ENCODE data around the gene SLN. TPM values are rescaled to one million over a fixed set of nuclear protein-coding genes. Genes with fewer than 3 reads are reported as not detected.

SLN gene
- total RNA-seq, 1 donor from 2014 or later = not detected

DNA sequence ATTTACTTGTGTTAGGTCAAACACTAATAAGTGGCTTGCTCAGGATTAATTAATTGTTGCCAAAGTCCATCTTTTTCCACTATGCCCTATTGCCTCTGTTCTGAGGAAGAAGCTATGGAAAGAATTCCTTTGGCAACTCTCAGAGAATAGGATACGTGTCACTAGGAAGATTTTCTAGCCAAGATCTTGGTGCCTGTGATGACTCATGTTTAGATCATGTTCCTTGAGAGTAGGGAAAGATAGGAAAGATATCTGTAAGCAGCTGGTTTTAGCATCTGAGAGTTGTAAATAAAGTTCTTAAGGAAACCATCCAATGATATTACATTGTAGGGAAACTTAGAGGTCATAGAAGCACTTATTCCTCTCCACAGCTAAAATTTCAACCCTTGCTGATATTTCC is 15.7 kb downstream of the SLN start:
- Histone ChIP-seq H3K79me2 (ENCODE audit: low read depth) (no peaks in the 10 kb centered on the region), H3K27ac (no peak overlapping the region), H4K20me1 (ENCODE audit: low read depth) (no peaks in the 10 kb centered on the region), H2AFZ (replicated peaks) (no peak overlapping the region), H3K27me3 (no peaks in the 10 kb centered on the region), H3K4me1 (no peaks in the 10 kb centered on the region), H3K4me3 (no peak overlapping the region), H3K9me3 (ENCODE audit: low read depth) (no peaks in the 10 kb centered on the region), H3K9ac (no peak overlapping the region), H3K4me2 (no peak overlapping the region), H3F3A (ENCODE audit: low read depth) (no peaks in the 10 kb centered on the region), H3K36me3 (no peaks in the 10 kb centered on the region)
- Mint-ChIP-seq H3K27me3 (ENCODE audit: insufficient read depth, low read depth) (no peaks in the 10 kb centered on the region), H3K27ac (no peak overlapping the region), H3K9me3 (peaks cover 3% of the 10 kb centered on the region), H3K4me3 (no peak overlapping the region), H3K4me1 (peaks cover 6% of the 10 kb centered on the region), H3K36me3 (no peaks in the 10 kb centered on the region)
- no peak for DNase-seq (ENCODE audit: low spot score)
- TF ChIP-seq EZH2 (IDR thresholded peaks at IDR 0.05) (no peak), EZH2phosphoT487 (IDR thresholded peaks at IDR 0.05) (no peak)
- TF ChIP-seq, protein P1, sequence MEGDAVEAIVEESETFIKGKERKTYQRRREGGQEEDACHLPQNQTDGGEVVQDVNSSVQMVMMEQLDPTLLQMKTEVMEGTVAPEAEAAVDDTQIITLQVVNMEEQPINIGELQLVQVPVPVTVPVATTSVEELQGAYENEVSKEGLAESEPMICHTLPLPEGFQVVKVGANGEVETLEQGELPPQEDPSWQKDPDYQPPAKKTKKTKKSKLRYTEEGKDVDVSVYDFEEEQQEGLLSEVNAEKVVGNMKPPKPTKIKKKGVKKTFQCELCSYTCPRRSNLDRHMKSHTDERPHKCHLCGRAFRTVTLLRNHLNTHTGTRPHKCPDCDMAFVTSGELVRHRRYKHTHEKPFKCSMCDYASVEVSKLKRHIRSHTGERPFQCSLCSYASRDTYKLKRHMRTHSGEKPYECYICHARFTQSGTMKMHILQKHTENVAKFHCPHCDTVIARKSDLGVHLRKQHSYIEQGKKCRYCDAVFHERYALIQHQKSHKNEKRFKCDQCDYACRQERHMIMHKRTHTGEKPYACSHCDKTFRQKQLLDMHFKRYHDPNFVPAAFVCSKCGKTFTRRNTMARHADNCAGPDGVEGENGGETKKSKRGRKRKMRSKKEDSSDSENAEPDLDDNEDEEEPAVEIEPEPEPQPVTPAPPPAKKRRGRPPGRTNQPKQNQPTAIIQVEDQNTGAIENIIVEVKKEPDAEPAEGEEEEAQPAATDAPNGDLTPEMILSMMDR (IDR thresholded peaks at IDR 0.05) = no peak

DNA sequence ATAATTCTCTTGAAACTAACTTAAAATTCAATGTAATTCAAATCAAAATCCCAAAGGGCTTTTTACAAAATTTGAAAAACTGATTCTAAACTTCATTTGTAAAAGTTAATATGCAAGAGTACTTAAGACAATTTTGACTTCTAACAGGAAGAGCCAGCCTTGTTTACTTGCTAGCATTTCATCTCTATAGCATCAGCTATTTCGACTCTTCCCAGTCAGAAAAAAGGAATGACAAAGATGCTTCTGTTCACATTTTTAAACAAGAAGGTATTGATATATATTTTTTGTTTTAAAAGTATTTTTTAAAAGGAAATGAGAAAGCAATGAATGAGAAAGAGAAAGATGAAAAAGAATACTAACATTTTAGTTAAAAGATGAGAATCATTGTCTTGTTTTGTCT is 16.4 kb downstream of the SLN start:
- H2AFZ ChIP-seq (replicated peaks) = no peak overlapping the region
- H3K79me2 ChIP-seq (ENCODE audit: low read depth) = no peaks in the 10 kb centered on the region
- H3K4me1 Mint-ChIP-seq = peaks cover 6% of the 10 kb centered on the region
- no peaks in the 10 kb centered on the region for H3K27me3 ChIP-seq
- no peaks in the 10 kb centered on the region for H3K36me3 Mint-ChIP-seq
- H3K27ac ChIP-seq = no peak overlapping the region
- DNase-seq (ENCODE audit: low spot score) = no peak
- no peaks in the 10 kb centered on the region for H3K4me1 ChIP-seq
- TF ChIP-seq EZH2phosphoT487 (IDR thresholded peaks at IDR 0.05) (no peak), EZH2 (IDR thresholded peaks at IDR 0.05) (no peak)
- TF ChIP-seq, protein P1 (IDR thresholded peaks at IDR 0.05) = no peak
- H4K20me1 ChIP-seq (ENCODE audit: low read depth) = no peaks in the 10 kb centered on the region
- H3K4me3 Mint-ChIP-seq = no peak overlapping the region
- no peak overlapping the region for H3K4me2 ChIP-seq
- no peaks in the 10 kb centered on the region for H3K9me3 ChIP-seq (ENCODE audit: low read depth)
- no peak overlapping the region for H3K27ac Mint-ChIP-seq
- H3F3A ChIP-seq (ENCODE audit: low read depth) = no peaks in the 10 kb centered on the region
- peaks cover 3% of the 10 kb centered on the region for H3K9me3 Mint-ChIP-seq
- H3K4me3 ChIP-seq = no peak overlapping the region
- H3K27me3 Mint-ChIP-seq (ENCODE audit: insufficient read depth, low read depth) = no peaks in the 10 kb centered on the region
- no peak overlapping the region for H3K9ac ChIP-seq
- no peaks in the 10 kb centered on the region for H3K36me3 ChIP-seq

DNA sequence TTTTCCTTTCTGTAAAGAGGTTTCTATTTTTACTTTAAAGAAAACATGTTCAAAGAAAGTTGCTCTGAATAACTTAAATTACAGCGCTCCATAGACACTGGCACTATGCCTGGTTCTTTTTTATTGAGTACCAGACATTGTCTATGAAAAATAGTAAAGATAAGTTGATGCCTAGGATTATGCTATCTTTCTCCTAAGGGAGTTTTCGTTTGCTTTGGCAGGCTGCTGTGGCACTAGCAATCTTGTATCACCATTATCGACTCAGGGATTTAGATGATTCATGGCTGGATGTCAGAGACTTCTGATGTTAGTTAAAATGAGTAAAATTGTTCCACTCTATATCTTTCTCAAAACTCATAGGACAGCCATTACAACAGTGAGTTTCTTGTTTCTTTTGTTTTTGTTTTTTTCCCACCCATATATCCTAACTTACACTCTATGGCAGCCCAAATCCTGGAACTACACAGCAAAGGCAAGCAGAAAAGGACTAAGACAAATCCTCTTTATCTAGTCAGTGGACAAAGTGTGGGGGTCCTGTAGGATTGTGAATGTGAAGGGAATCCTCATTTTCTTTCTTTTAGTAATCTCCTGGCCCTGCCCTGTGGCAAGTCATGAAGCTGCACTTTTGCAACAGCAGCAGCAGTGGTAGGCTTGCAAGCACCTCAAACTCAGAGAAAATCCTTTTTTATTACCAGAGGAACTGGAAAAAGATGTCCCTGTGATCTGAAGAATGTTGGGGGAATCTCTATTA is 20.7 kb downstream of the SLN start:
- Histone ChIP-seq H3K27me3 (no peaks in the 10 kb centered on the region), H3K4me2 (no peak overlapping the region), H3K9me3 (ENCODE audit: low read depth) (no peaks in the 10 kb centered on the region), H3K79me2 (ENCODE audit: low read depth) (no peaks in the 10 kb centered on the region), H3K9ac (no peak overlapping the region), H4K20me1 (ENCODE audit: low read depth) (no peaks in the 10 kb centered on the region), H3F3A (ENCODE audit: low read depth) (no peaks in the 10 kb centered on the region), H3K27ac (no peak overlapping the region), H3K4me1 (no peaks in the 10 kb centered on the region), H3K4me3 (no peak overlapping the region), H3K36me3 (no peaks in the 10 kb centered on the region), H2AFZ (replicated peaks) (peak overlapping the region; percentile 42)
- H3K27ac Mint-ChIP-seq = no peak overlapping the region
- H3K9me3 Mint-ChIP-seq = peaks cover 3% of the 10 kb centered on the region
- no peak overlapping the region for H3K4me3 Mint-ChIP-seq
- no peaks in the 10 kb centered on the region for H3K36me3 Mint-ChIP-seq
- TF ChIP-seq EZH2 (IDR thresholded peaks at IDR 0.05) (no peak), EZH2phosphoT487 (IDR thresholded peaks at IDR 0.05) (no peak)
- TF ChIP-seq, protein P1 (IDR thresholded peaks at IDR 0.05) = no peak
- H3K27me3 Mint-ChIP-seq (ENCODE audit: insufficient read depth, low read depth) = no peaks in the 10 kb centered on the region
- no peaks in the 10 kb centered on the region for H3K4me1 Mint-ChIP-seq
- no peak for DNase-seq (ENCODE audit: low spot score)
